Measurements from ENCODE around the gene AKIRIN2.
A peak's percentile ranks its signal among the peaks of the same experiment; 100 is the strongest.

AKIRIN2 gene

GRCh38 chr6:87738744-87739143 lies 36.7 kb upstream of the AKIRIN2 start:
- H3K4me3 ChIP-seq (ENCODE audit: low read length) = no peak overlapping the region
- DNase-seq (ENCODE audit: low read depth) = no peak
- TF ChIP-seq CTCF (conservative IDR thresholded peaks at IDR 0.05; ENCODE audit: low read depth, low read length) = no peak

- no peak overlapping the region for H3K4me3 ChIP-seq (ENCODE audit: low read length)
- DNase-seq (ENCODE audit: low read depth) = no peak
- no peak for TF ChIP-seq CTCF (conservative IDR thresholded peaks at IDR 0.05; ENCODE audit: low read depth, low read length)
Measured at GRCh38 chr6:87738000-87738399, 36.0 kb upstream of the AKIRIN2 start.

- TF ChIP-seq CTCF (conservative IDR thresholded peaks at IDR 0.05; ENCODE audit: low read depth, low read length) = no peak
- H3K4me3 ChIP-seq (ENCODE audit: low read length) = no peak overlapping the region
- no peak for DNase-seq (ENCODE audit: low read depth)
Measured at GRCh38 chr6:87736809-87737540, 34.9 kb upstream of the AKIRIN2 start.

- H3K4me3 ChIP-seq (ENCODE audit: low read length) = no peak overlapping the region
- no peak for TF ChIP-seq CTCF (conservative IDR thresholded peaks at IDR 0.05; ENCODE audit: low read depth, low read length)
- peak; percentile 77 for DNase-seq (ENCODE audit: low read depth)
Measured at GRCh38 chr6:87731818-87732661, 30.0 kb upstream of the AKIRIN2 start.

GRCh38 chr6:87731080-87731479 lies 29.0 kb upstream of the AKIRIN2 start:
- DNase-seq (ENCODE audit: low read depth) = no peak
- TF ChIP-seq CTCF (conservative IDR thresholded peaks at IDR 0.05; ENCODE audit: low read depth, low read length) = no peak
- H3K4me3 ChIP-seq (ENCODE audit: low read length) = no peak overlapping the region

GRCh38 chr6:87729965-87730719 lies 28.1 kb upstream of the AKIRIN2 start:
- DNase-seq (ENCODE audit: low read depth) = no peak
- H3K4me3 ChIP-seq (ENCODE audit: low read length) = no peak overlapping the region
- TF ChIP-seq CTCF (conservative IDR thresholded peaks at IDR 0.05; ENCODE audit: low read depth, low read length) = no peak

Data from retinal pigment epithelial cell (primary cell).